ENCODE data around the gene PCOLCE2.

- TF ChIP-seq CTCF (IDR thresholded peaks at IDR 0.05 in 8 of 11, conservative IDR thresholded peaks at IDR 0.05 in 3 of 11) (no peak), POLR2A (IDR thresholded peaks at IDR 0.05) (no peak)
Observed at GRCh38 chr3:142909282-142909681, 20.4 kb upstream of the PCOLCE2 start.

Data from spleen (tissue), 7 donors.